GM21390 (cell line): Measurements from ENCODE around the gene TOPAZ1.

Source experiments
- ATAC-seq: cut with Tn5 transposase; IDR thresholded peaks from one replicate; pipeline ENCODE4 v1.9.1; 2021; ENCODE audit not compliant: unreplicated experiment

TOPAZ1 gene

DNA sequence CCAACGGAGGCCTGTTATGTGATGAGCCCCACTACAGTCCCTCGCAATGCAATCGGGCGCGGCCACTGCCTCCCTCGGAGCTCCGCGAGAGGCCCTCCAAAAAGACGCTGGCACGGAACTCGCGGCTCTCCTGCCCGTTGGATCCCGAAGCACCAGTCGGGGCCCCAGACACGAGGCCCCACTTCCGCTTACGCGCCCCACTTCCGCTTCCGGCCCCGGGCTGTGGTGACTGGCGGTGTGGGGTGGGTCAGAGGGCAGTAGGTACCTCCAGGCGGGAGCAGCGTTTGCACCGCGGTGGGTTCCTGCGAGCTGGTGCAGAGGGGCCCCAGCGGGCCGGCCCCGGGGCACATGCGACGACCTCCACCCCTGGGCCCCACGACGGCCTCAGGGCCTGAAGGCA is at the start of gene TOPAZ1:
Gene TOPAZ1 (plus strand): TSS at position 181 of the 400 bp plus-strand sequence. CDS start 168 bp downstream, at position 349.
- no peak for ATAC-seq

DNA sequence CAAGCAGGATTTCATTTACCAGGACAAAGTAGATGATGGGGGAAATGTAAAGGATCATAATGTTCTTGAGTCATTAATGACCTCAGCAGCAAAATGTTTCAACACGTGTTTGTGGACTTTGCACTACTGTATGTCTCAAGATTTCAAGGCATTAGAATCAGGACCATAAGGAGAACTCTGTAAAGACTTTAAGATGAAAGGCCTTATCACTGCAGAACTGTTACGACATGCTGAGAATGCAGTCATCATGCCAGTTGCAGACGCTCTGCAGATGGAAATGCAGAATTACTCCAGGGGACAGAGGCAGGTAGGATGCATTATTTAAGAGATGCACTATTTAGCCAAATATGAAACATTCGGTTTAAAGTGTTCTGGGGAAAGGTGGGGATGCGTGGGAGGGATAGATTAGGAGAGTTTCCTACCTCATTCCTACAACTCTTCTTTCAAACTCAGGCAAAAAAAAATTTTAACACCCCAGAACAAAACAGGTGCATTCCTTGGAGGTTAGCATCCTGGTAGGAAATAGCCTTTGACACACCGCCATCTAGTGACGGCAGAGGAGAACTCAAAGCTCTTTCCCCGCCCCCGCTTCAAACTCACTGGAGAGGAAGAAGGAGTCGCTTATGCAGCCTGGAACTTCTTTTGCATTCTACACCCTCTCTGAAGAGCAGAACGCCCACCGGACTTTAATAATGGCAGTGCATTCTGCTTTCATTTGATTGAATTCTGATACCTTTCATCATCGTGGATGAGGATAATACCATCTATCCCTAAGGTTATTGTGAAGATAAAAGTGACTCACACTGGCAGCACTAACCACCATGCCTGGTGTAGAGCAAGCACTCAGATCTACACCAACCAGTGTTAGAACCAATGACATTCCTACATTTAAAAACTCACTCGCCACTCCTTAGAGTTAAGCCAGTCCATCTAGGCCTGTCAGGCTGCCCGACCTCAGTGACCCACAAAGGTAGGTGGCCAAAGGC is 43.1 kb upstream of the TOPAZ1 start:
- ATAC-seq = no peak

DNA sequence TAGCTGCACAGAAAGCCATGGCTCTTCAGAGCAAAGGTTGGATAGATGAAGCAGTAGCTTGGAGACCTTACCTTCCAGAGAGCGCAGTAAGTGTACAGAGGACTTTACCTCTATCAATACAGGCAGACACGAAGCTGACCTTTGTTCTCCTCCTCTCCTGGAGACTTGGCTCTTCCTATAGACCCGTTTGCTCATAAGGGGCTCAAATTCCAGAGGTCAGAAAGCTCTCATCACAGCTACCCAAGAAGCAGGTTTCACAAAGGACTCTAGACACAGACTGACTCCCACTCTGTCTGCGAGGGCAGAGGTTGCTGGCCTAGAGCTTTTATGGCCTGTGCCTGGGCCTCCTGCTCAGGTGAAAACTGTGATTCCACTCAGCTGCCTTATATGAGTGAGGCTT is 35.4 kb upstream of the TOPAZ1 start:
- ATAC-seq = no peak

DNA sequence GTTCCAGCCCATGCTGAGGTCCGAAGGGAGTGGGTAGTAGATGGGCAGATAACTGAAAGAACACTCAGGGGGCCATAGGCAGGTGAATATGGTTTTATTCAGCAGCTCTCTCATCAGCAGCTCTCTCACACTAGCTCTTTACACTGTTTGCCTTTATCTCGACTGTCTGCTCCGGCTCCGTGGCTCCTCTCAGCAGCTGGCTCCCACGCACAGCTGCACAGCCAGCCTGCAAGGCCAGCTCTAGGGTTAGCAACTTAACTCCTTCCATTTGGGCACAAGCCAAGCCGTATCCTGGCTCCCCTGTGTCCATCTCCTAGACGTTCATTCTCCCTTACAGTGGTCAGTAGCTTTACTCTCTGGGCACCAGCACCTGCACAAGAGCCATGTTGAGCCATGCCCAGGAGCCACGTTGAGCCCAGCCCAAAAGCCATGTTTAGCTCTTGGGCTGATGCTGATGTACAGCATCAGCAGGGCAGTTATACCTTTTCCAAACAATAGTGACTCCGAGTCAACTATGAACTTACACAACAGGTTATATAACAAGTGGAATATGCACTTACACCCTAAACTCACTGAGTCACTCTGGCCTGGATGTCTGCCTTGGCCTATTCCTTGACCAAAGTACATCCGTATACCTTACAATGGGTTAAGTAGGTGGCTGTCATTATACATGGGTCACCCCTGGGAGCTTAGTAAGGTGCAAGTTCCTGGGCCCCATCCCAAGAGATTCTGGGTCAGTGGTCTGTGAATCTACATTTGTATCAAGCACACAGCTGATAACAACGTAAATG is 34.6 kb upstream of the TOPAZ1 start:
- ATAC-seq = no peak

DNA sequence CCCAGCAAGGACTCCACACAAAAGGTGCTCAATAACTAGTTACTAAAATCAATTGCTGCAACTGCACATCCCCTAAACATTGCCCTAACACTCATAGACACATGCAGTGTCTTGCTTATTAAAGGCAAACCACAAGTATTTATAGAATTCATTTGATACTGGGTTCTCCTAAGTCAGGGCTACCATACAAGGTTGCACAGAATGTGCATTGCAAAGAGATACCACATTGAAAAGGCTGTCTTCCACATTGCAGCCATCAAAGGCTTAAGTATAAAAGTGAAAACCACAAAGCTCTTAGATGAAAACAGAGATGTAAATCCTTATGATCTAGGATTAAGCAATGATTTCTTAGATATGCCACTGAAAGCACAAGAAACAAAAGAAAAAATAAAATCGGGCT is 33.6 kb upstream of the TOPAZ1 start:
- no peak for ATAC-seq

DNA sequence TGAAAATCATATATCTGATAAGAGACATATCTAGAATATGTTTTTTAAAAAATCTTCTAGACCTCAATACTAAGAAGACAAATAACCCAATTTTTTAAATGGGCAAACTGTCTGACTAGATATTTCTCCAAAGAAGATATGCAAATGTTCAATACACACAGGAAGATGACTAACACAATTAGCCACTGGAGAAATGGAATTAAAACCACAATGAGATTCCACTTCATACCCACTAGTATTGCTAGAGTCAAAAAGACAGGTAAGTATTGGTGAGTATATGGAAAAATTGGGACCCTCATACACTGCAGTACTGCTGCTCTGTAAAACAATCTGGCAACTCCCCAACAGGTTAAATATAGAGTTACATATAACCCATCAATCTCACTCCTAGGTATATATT is 33.1 kb upstream of the TOPAZ1 start:
- ATAC-seq = no peak

DNA sequence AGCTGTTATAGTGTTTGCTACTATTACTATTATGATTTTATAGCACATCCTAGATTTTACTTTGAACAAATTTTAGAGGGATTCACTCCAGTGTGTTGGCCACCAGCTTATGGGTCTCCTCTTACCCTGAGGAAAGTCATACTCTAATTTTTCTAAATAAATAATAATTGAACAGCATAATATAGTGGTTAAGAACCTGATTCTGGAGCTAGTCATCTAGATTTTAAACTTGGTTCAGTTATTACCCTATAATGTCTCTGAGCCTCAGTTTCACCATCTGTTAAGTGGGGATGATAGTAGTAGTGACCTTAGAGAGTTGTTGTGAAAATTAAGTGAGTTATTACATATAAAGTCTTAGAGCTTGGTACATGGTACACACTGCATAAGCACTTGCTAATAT is 30.7 kb upstream of the TOPAZ1 start:
- no peak for ATAC-seq

DNA sequence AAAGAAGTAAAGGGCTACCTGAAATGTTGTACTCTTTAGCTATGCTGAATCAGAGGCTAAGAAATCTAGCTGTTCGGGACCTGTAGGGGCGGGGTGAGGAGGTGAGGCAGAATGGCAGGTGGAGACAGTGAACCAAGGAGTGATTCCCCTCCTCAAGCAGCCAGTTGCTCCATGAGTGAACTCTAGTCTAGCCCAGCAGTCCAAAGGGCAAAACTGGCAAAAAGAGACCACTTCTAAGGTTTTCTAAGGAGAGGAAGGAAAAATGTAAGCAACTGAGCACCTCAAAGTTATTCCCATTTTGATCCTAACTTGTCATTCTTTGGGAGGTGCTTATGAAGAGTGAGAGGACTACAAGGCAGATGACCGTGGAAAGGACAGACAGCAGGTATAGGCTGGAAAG is 19.3 kb upstream of the TOPAZ1 start:
- ATAC-seq = no peak

DNA sequence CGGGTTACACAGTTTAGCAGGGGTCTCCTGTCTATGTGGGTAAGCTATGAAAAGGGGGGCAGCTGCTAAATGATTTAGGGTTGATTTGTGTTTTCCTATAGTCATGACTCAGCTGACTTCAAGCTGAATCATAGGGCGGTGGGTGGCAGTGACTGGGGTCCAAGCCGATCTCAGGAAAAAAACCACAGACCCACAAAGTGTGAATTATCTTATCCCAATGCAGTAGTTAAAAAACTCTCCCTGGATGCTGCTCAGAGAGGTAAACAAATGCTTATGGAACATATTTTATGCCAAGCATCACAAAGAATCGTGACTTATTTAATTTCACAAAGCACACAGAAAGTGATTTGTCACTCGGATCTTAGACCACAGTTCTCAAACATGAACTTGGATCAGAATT is 18.4 kb upstream of the TOPAZ1 start:
- ATAC-seq = no peak

DNA sequence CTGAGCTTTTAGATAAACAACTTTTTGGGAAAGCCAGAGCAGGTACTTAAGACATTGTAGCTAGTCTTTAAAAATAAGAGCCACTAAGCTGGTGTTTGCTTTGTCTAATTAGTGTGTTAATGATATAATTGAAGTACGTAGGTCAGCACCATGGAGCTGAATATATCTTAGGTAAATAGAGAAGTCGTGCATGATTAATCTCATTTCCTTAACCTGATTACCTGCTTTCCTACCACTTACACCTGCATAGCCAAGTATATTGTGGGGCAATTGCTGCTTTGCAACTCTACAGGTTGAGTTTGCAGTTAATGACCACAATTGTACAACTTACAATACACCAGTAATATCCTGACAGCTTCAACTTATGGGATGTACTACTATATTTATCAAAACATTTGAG is 17.6 kb upstream of the TOPAZ1 start:
- no peak for ATAC-seq

DNA sequence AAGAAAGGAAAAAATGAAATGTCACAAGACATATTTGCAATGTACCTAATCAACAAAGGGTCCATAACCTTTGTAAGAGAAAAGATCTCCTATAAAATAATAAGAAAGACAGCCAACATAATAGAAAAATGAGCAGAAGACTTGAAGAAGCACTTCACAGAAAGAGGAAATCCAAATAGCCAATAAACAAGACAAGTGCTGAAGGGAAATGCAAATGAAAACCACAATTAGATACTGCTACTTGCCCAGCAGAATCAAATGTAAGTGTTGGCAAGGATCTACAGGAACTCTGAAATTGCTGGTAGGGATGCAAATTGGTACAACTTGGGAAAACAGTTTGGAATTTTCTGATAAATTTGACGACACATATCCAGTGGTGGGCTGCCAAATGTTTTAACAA is 15.1 kb upstream of the TOPAZ1 start:
- ATAC-seq = no peak

DNA sequence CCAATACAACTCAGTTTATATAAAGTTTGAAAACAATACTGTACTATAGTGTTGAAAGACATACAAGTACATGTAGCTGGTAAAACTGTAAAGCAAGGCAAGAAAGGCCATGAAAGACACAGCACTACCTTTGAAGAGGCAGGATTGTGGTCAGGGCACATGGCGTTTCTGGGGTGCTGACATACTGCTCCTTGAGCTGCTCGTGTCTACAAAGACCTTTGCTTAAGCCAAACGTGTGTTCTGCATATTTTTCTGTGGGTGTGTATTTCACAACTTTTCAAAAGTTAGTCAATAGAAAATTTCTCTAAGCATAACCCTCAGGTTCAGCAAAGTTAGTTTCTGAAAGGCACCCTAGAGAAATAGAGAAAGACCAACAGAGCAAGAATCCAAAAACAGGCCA is 14.1 kb upstream of the TOPAZ1 start:
- ATAC-seq = no peak

DNA sequence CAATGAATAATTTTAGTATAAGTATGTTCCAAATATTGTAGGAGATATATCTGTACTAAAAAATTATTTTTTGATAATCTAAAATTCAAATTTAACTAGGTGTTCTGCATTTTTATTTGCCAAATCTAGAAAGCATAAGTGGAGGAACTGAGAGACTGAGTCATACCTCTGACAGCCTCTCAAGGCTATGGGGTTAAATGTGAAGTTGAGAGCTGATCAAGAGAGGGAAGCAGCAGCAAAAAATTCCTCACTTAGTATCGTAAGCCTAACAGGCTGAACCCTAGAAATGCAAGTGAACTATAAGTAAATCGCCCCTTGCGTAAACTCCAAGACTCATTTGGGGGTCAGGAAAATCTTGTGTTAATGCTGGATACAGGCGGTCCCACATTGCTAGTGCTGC is 12.8 kb upstream of the TOPAZ1 start:
- no peak for ATAC-seq

DNA sequence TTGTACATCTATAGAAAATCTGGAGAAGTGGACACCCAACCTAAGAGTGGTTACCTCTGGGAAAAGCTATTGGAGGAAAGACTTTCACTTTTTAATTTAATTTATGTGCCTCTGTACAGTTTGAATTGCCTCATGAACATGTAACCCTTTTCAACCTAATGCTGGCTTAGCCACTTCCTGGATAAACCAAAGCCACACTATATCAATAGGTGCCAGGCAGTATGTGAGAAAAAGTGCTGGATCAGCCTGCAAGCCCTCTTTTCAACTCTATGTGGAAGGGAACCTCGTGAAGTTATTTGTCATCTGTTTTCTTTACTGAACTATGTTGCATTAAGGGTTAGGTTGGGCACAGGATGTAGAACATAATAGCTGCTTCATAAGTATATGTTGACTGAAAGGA is 9.3 kb upstream of the TOPAZ1 start:
- no peak for ATAC-seq

DNA sequence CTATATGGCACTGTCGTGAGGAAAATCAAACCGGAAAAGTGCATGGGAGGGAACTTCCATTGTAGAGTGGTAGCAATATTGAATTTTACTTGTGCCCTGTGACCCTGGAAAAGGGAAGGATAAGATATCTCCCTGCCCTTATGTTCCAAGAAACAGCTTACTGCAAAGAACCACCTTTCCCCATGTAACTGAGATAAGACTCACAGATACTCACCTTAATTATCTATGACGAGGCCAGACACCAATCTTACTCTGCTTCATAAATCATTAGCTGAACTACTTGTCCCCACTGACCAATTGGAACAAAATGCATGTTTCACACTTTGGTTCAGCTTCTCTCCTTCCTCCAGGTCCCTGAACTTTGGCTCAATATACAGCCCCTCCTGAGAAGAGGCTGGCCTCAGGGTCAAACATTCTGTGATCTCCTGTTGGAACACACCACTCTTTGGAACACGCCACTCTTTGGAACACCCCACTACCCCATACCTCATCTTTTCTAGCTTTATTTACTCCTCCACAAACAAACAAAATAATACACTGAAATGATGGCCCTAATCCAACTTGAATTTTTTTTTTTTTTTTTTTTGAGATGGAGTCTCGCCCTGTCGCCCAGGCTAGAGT is 6.9 kb upstream of the TOPAZ1 start:
- ATAC-seq = no peak

DNA sequence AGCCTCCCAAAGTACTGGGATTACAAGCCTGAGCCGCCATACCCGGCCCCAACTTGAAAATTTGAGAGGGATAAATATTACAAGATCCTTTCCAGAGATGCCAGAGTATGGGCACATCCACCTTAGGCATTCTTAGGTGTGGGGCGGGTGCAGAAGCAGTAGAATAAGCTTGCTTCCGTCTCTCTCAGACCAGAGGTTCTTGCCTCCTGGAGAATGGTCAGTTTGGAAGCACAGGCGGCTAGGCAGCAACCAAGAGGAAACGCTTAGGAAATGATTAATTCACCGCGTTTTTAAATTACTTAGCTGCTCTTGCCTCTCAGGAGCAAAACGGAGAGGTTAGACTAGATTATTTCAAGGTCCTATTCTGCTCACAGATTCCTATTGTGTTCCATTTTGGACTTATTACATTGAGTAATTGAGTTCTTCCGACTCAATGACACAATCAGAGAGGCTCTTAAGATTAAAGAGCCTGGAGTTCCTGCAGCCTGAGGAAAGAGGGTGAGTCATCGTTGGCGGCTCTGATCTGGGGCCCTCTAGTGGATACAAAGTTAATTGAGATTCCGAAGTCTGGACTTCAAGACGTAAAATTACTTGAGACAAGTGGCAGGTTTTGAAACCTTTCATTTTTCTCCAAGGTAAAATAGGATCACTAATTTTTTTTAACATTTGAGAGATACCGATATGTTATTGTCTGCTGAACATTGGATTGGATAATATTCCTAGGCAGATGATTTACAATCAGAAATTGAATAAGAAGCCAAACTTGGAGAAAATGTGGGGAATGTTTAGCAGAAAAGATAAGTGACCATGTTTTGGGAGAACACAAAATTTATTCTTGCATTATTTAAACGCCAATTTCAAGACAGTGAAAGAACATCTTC is 5.8 kb upstream of the TOPAZ1 start:
- no peak for ATAC-seq

DNA sequence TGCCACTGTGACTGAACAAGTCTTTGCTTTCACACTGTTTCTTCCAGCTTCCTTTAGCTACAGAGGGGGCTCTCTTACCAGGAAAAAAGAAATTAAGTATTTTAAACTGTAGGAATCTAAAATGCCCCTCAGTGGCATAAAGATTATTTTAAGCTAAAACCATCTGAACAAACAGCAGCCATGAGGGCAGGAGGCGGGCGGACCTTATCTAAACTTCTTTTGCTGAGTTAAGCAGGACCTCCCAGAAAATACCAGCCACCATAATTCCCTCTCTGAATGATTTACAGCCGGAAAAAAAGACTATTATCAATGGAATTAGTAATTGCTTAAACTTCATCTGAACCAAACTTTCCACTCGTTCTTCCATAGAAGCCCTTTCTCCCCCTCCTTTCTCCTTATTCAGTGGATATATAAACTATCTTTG is 5.2 kb upstream of the TOPAZ1 start:
- ATAC-seq = no peak

DNA sequence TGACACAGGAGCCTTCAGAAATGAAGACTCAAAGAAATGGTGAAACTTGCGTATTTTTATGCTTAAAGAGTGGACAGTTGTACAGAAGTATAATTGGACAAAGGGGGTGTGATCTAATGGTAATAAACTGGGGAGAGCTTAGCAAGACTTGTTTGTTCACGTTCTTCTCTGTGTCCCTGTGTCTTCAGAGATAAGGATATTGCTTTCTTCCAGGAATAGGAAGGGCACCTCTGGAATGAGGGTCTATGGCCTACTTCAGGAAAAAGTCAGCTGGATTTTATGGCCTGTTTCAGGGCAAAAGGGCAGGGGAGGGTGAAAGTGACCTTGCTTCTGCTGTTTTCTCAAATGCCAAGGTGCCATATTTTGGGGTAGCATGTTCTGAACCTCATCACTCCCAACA is 4.5 kb upstream of the TOPAZ1 start:
- no peak for ATAC-seq

DNA sequence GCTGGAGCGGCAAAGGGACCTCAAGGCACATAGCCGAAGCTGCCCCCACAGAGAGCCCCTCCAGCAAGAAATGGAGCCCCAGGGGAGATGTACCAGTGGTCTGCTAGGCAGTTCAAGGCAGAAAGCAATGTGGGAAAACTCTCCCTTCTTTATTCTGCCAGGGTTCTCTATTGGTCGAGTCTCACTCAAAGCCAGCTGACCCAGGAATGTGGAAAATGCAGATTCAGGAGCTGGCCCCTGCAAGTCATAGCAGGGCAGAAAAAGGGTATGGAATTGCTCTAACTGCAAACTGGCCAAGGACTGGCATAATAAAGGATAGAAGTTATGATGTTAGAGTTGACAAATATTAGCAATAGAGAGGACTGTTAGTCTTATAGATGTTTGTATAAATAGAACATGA is 4.0 kb upstream of the TOPAZ1 start:
- no peak for ATAC-seq

DNA sequence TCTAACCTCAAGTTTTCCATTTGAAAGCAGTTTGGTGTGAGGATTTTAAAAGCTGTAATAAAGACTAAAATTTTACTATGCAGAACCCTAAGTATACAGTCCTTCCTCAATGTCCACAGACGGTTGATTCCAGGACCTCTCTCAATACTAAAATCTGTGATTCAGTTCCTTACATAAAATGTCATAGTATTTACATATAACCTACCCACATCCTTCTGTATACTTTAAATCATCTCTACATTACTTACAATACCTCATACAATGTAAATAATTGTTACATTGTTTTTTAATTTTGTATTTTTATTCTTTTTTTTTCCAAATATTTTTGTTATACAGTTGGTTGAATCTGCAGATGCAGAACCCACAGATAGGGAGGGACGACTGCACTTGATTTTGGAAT is 2.8 kb upstream of the TOPAZ1 start:
- no peak for ATAC-seq

DNA sequence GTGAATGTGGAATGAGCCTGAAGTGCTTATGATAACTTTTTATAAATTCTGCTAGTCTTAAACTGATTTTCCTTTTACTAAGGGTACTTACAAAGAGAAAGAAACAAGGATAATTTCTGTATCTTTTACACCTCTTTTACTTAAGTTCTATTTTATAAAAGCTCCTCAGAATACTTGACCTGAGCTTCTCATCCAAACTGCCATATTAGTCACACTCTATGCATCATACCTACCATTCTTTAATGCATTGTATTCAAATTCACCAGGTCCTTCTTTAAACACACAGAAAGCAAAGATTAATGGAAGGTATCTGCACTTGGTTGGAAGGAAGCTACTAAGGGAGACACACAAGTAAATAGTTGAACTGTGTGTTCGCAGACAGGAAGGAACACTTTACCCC is 1.6 kb upstream of the TOPAZ1 start:
- ATAC-seq = no peak
